NCI-H1048 (cell line): ENCODE data around the gene OSBPL6.
"Not testable (repeated sequence)": the region's sequence is repeated elsewhere in the genome, so short reads cannot be mapped to it uniquely, and the experiment has no call there.

Source experiments
- DNase-seq: peaks from one replicate; lab custom pipeline; 2025; lab: John Stamatoyannopoulos, UW

Gene OSBPL6

DNA sequence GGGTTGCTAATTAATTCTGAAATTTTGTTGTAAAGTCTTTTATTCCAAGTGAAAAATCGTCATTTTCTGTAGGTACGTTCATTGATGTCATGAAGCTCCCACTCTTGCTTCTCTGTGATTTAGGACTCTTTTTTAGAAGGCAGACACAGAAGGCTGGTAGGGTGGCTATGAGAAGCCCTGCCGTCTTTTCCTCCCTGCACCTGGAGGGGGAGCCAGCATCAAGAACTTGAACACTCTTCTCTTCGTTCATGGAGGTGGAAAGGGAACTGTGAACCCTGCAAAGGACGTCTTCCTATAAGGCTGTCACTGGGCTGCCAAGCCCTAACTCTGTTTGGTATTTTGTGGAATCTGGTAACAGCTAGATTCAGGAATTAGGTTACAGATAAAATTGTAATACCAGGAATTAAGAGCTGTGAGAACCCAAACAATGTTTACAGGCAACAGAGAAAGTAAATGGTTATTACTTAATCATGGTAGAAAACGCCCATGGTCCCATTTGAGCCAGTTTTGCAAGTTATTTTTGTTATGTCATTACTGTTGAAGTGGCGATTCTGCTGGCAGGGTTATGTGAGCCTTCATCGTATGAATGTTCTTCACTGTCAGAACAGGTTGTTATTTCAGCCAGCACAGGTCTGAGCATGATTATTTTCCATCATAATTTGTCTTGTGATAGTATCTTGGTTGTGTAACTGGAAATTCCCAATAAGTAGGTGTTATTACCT, 112.2 kb downstream of the OSBPL6 start:
- peak; percentile 19 for DNase-seq

DNA sequence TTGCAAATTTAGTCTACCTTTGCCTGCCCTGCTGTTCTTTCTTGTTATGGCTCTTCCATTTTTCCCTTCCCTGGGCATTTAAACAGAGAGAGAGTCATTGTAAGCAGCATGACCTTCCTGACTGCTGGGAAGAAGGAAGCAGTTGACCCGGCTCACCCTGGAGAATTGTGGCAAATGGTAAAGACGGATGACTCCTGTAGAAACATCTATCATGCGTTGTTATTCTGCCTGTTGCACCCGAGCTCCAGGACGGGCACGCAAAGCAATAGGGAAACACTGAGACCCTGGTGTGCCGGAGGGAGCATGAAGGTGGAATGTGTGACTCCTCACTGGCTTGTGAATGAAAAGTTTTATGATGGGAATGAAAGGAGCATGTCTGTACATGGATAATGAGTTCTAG, 113.3 kb downstream of the OSBPL6 start:
- DNase-seq, result no peak

DNA sequence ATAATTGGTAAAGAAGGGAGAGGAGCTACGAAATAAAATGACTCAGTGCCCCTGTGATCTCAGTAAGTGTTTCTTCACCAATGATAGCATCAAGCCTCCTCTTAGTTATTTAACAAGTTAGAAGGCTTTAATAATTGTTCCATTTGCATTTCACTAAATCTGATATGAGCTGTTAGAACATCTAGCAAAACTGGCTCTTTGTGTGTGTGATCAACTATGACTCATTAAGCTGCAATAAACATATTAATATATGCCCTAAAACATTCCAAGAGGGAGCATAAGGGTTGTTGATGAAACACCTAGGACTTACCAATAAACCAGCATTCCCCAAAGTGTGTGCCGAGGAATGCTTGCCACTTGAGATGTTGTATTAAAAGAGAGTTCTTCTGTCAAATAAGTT, 115.2 kb downstream of the OSBPL6 start:
- no peak for DNase-seq

DNA sequence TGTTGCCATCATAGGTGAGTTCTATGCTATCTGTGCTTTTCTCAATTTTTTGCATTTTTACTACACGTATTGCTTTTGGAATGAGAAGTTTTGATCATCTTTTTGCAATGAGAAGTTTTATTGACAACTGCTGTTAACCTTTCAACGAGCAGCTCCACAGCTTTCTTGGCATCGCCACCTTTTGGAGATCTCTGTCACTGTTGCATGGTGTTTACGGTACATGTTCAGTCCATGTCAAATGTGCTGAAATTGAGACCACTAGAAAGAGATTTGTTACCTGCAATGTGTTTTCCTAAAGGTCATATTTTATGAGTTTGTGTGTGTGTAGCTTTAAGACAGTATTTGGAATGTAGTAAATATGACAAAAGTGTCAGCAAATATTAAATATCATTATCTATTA, 120.8 kb downstream of the OSBPL6 start:
- DNase-seq, result no peak

DNA sequence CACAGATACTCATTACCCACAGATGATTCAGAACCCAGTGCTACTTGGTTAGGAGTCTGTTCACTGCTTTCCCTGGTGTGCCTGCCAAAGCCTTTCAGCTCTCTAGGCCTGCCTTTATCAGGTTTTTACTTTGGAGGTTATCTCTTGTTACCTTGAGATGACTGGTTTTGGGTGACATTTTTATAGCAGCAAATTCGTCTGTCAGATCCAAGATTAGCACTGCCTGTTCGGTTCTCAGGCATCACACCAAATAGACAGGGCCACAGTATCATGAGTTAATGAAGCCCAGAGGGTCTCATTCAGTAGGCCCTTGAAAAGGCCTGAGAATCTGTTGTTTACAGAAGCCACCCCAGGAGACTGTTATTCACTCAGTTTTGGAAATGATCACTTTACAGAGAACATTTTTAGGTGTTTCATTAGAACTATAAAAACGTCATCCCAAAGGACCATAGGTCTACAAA, 121.2 kb downstream of the OSBPL6 start:
- DNase-seq, result no peak

DNA sequence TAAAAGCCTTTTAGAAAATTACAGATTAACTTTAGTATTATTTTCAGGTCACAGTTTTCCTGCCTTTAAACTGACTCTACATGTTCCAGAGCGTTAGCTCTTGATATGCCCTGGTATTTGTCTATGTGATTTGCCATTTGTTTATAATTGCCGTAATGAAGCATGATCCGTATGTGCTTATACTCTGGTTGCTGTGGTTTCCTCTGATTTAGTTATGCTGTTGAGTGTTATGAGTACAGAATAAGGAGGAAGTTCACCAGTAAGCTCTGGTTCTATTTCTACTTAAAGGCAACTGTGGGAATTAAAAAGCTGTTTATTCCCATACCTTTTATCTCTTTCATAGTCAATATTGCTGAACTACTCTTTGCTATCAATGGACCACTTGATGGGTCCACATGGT, 123.5 kb downstream of the OSBPL6 start:
- DNase-seq, result no peak

DNA sequence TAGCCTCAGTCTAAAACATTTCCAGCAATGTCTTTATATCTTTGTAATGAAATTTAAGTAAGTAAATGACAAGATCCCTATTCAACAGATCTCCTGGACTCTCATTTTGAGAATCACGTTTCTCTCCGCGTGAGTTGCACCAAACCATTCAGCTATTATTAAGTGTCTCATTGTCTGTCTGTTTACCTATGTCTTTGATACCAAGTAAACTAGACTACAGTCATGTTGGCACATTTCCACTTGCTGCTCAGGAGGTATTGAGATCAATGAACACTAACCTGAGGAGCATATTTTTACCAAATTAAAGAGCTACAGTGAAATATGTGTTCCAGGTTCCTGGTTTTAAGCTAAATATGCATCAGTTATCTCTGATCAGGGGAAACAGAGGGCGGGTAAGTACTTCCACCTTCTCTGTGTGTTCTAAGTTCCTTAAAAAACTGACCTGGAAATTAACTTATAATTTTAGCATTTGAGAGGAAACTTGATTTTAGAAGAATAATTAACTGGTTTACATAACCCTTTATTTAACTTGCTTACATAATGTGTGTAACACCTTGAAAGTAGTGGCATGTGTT, 125.8 kb downstream of the OSBPL6 start:
- no peak for DNase-seq

DNA sequence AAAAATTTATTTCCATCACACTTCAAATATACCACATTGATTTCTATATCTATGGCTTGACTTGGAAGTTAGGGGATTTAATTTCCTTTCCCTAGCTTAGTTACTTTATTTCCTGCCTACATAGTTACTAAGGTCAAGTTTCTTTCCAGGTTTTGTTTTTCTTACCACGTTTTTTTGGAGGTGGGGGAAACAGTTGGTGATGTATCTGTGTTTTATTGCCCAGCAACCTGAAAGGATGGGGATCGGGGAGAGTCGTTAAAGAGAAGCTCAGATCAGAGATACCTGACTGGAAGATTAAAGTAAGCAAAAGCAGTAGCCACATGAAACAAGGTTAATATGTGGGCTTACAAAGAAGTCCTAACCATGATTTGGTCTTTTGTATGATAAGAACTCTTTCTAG, 127.8 kb downstream of the OSBPL6 start:
- no peak for DNase-seq

DNA sequence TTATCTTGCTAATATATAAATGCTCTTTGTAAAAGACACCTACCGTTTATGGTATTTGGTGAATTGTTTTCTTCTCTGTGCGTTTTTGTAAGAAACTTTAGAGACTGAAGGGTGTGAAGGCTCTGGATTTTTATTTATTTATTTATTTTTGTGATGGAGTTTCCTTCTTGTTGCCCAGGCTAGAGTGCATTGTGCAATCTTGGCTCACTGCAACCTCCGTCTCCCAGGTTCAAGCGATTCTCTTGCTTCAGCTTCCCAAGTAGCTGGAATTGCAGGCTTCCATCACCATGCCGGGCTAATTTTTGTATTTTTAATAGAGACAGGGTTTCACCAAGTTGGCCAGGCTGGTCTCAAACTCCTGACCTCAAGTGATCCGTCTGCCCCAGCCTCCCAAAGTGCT, 129.0 kb downstream of the OSBPL6 start:
- DNase-seq, result not testable (repeated sequence)

DNA sequence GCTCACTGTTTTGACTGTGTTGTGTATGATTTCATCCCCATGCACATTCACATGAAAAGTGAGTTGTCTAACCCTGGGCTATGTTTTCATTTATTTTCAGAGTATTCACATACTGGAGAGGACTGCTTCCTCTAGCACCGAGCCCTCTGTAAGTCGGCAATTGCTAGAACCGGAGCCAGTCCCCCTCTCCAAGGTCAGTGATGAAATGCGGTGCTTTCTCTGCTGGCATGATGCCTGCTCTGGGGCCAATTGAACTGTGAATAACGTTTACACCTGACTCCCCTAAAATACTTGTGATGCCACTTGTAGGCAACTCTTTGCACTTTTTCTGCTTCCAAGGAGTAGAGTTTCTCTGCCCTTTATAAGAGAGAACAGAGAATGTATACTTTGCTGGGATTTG, 129.8 kb downstream of the OSBPL6 start:
- DNase-seq, result no peak

DNA sequence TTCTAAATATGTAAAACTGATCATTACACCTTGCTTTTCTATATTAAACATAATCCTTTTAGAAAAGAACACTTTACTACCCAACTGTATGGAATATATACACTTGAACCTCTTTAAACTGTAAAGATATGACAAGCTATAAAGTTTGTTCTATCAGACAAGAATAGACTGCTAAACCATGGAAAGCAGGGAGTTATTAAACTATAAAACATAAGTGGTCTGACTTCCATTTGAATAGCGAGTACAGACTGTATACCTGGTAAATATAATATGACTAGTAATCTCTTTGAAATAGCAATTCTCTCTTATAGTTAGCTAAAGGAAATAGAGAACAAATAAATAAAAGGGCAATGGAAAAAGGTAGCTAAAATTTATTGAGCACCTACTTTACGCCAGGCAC, 131.0 kb downstream of the OSBPL6 start:
- no peak for DNase-seq

DNA sequence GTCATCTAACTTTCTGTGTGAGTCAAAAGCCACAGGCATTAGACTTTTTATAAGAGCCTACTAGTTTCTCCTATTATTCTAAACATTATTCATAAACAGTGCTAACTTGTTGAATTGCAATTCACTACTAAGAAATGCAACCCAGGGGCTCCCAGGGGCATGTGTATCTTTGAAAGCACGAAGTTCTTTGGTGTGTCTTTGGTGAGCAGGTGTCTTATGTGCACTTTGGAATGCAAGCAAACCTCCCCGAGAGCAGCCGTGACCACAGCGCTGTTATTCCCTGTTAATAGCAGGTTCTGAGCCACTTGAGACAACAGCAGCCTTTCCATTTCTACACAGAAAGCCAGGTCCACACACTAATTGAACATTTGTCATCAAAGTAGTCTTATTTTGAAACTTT, 133.2 kb downstream of the OSBPL6 start:
- no peak for DNase-seq

DNA sequence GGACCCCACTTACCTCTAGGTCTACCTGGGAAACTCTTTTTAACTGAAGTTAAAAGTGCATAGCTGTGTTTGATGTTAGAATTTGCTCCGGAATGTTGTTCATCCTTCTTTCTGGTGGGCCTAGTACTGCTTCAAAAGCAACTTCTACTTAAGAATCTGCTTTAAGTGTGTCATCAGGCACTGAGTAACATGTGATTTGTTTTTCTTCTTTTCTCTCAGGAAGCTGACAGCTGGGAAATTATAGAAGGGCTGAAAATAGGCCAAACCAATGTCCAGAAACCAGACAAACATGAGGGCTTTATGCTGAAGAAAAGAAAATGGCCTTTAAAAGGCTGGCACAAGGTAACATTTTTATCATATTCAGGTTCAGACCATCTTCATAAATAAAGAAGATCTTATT, 133.7 kb downstream of the OSBPL6 start:
- DNase-seq, result no peak

DNA sequence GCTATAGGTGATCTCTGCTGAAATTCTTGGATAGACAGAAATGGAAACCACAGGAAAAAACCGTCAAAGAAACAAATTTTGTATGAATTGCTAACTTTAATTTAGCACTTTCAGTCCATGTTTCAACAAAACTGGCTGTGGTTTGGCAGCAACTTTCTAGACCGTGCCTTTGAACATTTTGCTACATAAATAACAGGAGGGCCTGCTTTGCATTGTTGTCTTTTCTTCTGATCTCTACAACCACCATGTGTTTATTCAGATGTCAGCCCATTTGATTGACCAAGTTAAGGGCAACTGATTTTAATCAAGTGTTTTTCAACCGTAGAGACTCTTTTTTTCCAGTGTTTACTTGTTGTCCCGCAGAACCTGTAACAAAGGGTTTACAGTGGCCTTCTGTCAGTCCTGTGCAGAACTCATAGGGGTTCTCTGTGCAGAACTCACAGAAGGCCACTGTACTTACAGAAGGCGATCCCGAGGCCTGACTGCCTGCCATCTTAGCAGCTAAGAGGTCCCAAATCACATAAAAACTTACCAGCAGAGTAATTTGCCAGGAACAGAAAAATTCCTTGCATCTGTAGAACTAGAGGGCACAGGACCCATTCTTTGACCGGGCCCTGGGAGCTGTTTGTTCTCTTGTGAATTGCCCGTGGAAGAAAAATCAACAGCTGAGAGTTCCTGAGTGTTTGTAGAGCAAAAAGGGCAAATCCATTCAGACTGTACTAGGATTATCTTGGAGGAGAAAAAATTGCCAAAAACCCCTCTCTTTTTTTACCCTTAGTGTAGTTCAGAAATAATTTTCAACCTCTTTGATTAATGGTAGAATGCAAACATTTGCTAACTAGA, 136.1 kb downstream of the OSBPL6 start:
- DNase-seq, result no peak

DNA sequence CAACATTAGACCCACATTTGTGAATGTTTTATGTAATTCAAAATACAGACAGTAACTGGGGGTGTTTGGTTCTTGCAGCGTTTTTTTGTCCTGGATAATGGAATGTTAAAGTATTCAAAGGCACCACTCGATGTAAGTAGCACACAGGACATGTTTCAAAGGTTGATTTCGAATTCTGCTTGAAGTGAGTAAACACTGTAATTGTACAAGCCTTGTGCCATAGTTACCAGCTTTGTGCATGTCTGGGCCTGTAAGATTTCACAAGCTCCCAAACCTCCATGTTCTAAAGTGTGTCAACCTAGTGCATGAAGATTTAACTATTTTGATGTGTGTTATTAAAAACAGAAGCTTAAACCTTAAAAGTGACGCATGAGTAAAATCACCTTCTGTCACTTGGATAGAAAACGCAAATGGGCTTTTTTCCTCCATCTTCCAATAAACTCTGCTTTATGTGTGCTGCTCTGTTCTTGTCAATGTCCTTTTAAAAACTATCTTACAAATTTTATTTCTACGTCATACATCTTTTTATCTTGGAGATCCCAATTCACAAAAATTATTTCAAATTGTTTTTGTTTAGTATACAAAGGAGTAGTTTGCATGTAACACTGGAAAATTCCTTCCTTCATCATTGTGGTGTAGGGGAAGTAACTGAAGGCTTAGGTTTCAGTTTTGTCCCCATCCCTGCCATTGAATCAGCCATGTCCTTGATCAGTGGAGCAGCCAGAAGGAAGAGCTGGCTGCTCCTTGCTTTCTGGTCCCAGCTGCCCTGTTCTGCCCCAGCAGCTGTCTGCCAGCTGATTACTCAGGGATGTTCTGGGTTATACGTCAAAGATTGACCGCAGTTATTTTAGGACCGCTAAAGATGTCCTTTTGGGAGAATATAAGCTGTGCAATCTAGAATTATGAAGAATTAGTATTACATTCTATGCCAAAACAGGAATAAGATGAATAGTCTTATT, 137.4 kb downstream of the OSBPL6 start:
- no peak for DNase-seq

DNA sequence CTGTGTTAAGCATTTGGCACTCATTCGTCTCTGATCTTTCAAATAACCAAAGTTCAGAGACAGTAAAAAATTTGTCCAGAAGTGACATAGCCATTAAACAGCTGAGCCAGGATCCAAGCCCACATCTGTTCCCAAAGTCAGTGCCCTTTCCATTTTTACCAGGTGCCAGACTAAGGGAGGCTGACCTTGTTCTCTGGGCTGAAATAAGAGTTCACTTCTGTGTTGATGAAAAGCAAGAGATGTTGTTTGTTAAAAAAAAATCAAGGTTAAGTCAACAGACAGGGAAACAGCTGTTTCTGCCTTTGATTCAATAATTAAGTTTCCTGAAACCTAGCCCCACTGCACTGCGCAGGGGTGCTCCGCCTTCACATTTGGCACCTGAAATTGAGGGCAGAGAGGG, 139.5 kb downstream of the OSBPL6 start:
- DNase-seq, result no peak

DNA sequence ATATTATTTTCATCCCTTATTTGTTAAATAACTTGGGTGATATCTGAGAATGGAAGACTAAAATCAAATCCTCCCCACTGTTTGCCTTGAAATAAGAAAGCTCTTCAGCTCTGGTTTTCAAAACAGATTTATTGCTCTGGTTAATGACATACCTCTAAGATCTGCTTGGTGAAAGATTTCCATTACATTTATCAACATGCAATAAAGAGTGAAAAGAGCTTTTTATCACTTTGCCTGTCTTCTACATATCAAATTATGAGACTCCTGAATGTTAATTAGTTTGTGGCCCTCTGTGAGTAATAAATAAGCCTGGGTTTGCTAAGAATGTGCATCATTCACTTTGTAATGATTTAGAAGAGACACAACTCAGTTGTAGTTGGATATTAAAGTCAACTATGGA, 140.9 kb downstream of the OSBPL6 start:
- no peak for DNase-seq

DNA sequence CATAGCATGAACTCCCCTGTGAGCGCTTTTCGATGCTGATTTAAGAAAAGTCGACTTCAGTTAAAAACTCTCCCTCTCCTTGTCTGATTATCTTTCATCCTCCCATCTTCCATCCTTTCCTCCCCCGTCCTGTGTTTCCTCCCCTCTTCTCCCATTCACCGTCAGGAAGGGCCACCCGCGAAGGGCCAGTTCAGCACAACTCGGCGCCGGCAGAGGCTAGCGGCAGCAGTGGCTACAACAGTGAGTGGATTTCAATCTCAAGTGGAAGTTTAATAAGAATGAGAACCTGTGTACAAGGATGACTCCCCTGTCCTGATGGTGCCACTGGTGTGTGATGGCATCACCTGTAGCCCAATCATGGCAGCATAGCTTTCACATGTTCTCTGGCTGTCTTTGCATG, 149.8 kb downstream of the OSBPL6 start:
- no peak for DNase-seq

DNA sequence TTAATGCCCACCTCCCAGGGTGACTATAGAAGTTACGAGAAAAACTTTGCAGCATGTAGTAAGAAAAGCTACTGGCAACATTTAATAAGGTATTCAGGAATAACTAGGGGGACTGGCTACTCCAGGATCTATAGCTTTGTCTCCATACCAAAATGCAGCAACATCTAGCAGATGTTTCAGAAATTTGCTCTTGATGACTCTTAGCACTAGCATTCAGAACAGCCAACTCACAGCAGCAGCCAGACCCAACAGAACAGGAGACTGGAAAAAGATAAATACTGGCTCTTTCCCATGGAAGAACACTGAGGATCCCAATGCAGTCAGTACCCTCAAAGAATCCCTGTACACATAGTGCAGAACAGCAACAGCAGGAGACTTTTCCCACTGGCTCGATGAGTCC, 151.6 kb downstream of the OSBPL6 start:
- DNase-seq, result no peak

DNA sequence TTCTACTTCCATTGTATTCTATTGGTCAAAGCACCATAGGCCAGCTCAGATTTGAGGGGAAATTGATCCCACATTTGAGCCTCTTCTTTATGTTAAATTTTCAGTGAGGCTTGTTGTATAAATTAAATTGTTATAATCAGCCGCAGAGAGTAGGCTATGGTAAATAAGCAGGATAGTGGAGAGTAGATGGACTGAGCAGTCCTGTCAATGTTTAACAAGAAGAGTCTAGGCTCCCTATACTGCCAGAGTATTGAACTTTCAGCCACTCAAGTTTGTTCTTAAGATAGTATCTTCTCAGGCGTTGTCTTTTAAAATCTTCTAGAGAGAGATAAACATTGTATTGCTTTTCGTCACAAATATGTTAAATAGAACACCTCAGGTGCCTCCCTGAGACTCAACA, 155.7 kb downstream of the OSBPL6 start:
- no peak for DNase-seq

DNA sequence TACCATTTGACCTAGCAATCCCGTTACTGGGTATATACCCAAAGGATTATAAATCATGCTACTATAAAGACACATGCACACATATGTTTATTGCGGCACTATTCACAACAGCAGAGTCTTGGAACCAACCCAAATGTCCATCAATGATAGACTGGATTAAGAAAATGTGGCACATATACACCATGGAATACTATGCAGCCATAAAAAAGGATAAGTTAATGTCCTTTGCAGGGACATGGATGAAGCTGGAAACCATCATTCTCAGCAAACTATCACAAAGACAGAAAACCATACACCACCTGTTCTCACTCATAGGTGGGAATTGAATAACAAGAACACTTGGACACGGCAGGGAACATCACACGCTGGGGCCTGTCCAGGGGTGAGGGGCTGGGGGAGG, 163.4 kb downstream of the OSBPL6 start:
- not testable (repeated sequence) for DNase-seq
